ENCODE data around the gene LRP1B.

DNA sequence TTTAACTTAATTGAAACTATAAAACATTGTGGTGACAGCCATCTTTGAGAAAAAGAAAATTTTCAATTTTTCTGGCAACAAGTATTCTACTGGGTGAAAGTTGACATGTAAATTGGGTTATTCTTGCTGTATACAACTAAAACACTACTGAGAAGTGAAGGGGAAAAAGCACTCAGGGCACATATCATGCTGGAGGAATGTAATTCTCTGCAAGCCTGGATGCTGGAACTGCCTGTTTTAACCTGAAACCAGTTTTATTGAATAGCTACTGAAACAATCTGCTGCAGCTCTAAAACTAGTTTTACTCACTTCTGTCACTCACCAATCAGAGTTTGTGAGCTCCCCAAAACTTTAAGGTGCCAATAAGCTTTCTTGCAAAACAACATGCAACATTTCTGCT is 1136.0 kb downstream of the LRP1B start:
- TF ChIP-seq, protein P1, sequence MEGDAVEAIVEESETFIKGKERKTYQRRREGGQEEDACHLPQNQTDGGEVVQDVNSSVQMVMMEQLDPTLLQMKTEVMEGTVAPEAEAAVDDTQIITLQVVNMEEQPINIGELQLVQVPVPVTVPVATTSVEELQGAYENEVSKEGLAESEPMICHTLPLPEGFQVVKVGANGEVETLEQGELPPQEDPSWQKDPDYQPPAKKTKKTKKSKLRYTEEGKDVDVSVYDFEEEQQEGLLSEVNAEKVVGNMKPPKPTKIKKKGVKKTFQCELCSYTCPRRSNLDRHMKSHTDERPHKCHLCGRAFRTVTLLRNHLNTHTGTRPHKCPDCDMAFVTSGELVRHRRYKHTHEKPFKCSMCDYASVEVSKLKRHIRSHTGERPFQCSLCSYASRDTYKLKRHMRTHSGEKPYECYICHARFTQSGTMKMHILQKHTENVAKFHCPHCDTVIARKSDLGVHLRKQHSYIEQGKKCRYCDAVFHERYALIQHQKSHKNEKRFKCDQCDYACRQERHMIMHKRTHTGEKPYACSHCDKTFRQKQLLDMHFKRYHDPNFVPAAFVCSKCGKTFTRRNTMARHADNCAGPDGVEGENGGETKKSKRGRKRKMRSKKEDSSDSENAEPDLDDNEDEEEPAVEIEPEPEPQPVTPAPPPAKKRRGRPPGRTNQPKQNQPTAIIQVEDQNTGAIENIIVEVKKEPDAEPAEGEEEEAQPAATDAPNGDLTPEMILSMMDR (IDR thresholded peaks at IDR 0.05; ENCODE audit: borderline replicate concordance, extremely low read depth, low read length, poor library complexity, severe bottlenecking) = no peak
- TF ChIP-seq EZH2 (IDR thresholded peaks at IDR 0.05; ENCODE audit: borderline replicate concordance, low read depth, low read length, severe bottlenecking) = no peak

Measured in DND-41 (cell line).